GM19023 (cell line): ENCODE data around the gene MLC1.

Experiments
- ATAC-seq: cut with Tn5 transposase; IDR thresholded peaks from one replicate; pipeline ENCODE4 v1.9.1; 2021; ENCODE audit warnings: mild to moderate bottlenecking, moderate library complexity; ENCODE audit not compliant: unreplicated experiment

The MLC1 gene

DNA sequence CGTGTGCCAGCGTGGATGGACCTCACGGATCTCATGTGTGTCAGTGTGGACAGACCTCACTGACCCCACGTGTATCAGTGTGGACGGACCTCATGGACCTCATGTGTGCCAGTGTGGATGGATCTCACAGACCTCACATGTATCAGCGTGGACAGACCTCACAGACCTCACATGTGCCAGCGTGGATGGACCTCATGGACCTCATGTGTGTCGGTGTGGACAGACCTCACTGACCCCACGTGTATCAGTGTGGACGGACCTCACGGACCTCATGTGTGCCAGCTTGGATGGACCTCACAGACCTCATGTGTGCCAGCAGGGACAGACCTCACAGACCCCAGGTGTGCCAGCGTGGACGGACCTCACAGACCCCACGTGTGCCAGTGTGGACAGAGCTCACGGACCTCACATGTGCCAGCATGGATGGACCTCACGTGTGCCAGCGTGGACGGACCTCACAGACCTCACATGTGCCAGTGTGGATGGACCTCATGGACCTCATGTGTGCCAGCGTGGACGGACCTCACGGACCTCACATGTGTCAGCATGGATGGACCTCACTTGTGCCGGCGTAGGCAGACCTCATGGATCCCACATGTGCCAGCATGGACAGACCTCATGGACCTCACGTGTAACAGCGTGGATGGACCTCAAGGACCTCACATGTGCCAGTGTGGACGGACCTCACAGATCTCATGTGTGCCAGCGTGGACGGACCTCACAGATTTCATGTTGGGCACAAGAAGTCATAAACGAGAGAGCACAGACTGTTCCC, 45.4 kb downstream of the MLC1 start:
- no peak for ATAC-seq

DNA sequence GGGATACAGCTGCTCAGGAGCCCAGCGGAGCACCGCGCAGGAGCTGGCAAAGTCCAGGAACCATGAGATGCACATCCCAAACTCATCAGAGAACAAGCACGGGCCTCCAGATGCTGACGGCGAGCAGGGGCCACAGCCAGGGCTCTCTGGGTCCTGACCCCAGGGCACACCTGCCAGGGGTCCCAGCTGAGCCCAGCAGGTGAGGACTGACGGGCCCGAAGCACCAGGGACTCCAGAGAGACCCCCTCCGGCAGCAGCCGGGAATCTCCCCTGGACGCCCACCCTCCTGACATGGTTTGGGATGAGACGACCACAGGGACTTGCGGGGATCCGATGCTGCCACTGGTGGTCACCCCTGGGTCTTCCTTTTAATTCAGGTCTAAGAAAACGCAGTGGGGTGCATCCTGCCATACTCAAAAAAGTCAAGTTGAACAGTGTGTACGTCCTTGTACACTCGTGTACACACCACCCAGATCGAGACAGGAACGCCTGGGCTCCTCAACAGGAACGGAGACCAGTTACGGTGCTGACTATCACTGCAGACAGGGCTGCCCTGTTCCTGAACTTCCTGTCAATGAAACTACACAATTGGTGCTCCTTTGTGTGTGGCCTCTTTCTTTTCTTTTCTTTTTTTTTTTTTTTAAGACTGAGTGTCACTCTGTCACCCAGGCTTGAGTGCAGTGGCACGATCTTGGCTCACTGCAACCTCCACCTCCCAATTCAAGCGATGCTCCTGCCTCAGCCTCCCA, 49.1 kb downstream of the MLC1 start:
- ATAC-seq = no peak

DNA sequence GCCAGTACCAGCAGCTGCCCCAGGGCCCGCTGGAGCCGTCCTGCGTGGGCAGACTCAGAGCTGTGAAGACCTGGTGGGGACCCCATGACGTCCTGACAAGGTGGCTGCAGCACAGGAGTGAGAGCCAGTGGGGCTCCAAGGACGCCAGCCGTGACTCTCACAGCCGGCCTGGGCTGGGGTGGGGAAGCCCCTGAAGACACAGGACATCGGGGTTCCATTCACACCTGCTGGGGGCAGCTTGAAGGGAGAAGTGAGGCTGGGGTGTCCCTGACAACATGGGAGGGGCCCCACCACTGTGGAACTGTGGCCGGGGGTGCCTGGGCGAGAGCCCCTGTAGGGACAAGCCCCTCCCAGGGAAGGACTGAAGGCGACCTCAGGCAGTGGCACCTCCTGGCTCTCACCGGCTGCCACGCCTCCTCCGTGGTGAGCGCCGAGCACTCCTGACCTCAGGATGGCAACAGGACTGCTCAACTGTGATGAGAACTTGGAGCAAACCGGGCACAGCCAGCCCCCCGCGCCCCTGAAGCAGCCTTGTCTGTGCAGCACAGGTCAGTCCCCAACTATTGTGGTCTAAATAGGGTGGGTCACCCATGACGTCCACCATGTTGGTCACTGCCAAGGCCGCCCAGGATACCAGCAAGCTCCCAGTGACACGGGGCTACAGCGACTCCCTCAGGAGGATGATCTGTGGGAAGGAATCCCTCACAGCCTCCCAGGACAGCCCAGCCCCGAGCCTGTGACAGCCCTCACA, 49.9 kb downstream of the MLC1 start:
- ATAC-seq = no peak

- ATAC-seq = no peak
Measured at GRCh38 chr22:50034126-50035081, 50.8 kb downstream of the MLC1 start.

DNA sequence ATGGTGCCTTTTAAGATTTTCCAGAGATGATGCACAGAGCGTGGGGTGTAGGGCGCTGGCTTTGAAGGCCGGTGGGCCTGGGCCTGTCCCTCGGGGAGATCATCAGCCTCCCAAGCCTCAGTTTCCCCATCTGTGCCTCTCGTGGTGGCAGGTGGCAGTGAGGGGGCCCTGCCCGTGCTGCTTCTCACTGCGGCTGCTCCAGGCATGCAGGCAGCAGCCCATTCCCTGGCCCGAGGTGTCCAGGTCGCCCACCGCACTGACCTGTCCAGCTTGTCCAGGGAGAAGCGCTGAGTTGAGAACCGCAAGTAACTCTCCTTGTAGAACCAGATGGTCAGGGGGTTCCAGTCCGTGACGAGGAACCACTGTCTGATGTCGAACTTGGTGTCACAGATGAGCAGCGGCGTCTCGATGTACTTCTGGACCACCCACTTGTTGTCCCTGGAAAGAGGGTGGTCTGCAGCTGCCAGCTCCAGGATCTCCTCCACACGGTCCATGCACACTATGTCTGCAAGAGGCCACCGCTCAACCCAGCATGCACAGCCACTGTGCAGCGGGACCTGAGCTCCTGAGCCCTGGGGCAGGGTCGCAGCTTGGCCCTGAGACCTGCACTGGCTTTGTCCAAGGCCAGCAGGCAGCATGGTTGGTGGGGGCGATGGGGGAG, 52.2 kb downstream of the MLC1 start:
- no peak for ATAC-seq

- ATAC-seq = no peak
Measured at GRCh38 chr22:50032109-50032871, 52.9 kb downstream of the MLC1 start.

DNA sequence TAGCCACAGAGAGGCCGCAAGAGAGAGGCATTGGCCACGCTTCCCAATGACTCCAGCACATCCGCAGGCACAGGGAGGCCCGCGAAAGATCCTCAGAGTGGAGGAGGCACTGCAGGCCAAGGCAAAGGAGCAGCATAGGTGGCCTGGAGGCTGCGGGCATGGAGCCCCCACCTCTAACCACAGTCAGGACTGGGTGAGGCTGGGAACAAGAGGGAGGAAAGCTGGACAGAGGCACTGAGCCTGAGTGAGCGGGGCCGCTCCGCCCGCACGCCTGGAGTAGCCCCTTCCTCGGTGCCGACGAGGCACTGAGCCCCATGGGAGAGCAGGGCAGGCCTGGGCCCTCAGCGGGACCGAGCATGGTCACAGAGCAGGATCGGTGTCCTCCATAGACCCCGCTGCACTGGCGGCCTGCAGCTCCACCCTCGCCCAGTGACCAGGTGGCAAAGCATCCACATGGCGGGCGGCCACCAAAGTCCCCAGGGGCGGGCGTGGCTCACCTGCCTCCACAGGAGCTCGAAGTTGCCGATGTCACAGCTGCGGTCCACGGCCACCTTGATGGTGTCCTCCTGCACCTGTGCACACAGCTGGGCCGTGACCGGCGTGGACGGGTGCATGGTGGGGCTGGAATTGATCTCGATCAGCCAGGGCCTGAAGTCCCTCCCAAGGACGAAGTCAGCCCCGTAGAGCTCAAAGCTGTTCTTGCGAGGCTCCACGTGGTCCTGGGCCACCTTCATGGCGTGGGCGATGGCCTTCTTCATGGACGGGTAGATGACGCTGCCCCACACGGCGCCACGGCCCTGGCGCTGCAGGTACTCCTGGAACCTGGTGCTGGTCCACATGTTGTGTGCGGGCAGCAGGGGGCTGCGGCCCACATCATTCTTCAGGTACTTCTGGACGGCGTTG, 53.8 kb downstream of the MLC1 start:
- ATAC-seq = no peak

DNA sequence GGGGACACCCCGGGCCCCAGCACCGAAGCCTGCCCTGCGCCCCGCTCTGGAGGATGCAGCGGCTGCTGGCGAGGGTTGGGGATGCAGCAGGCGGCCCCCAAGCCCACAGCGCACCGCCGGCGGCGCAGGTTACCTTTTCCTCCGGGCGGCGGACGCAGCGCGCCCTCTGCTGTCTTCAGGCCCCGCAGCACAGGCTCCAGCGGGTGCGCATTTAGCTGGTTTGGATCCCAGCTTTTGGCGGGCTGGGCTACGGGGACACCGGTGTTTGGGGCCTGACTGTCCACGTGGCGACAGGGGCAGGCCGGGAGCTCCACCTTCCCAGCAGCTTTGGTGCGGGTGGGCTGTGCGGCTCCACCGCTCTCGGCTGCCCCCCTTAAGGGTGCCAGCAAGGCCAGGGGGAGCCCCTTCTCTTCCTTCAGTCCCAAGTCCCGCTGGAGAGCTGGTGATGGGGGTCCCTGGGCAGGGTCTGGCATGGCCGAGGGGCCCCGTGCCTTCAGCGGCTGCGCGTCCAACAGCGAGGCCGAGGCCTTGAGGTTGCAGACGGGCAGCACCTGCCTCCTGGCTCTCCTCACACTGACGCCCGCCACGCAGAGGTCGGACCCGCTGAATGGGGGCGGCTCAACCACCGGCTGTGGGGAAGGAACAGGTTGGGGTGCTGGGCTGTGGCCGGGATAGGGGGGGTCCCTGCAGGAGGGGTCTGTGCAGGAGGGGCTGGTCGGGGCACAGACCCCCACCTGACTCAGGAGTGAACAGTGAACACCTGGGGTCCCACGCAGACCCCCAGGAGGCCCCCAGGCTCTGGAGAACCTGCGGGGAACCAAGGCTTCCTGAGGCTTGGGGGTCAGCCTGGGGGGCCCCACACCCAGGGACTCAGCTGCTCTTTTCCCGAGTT, 54.7 kb downstream of the MLC1 start:
- no peak for ATAC-seq

- no peak for ATAC-seq
Measured at GRCh38 chr22:50027639-50028537, 57.3 kb downstream of the MLC1 start.

- ATAC-seq = no peak
Measured at GRCh38 chr22:50025993-50026392, 59.2 kb downstream of the MLC1 start.

DNA sequence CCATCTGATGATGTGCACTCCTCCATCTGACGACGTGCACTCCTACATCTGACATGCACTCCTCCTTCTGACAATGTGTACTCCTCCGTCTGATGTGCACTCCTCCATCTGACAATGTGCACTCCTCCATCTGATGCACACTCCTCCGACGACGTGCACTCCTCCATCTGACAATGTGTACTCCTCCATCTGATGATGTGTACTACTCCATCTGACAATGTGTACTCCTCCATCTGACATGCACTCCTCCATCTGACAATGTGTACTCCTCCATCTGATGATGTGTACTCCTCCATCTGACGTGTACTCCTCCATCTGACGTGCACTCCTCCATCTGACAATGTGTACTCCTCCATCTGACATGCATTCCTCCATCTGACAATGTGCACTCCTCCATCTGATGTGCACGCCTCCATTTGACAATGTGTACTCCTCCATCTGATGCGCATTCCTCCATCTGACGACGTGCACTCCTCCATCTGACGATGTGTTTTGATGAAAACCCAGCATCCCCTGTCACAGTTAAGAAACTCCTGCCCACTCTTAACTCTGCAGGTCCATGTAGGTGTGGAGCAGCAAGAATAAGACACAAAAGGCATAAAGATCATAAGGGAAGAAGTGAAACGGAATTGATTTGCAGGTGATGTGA, 62.9 kb downstream of the MLC1 start:
- no peak for ATAC-seq

DNA sequence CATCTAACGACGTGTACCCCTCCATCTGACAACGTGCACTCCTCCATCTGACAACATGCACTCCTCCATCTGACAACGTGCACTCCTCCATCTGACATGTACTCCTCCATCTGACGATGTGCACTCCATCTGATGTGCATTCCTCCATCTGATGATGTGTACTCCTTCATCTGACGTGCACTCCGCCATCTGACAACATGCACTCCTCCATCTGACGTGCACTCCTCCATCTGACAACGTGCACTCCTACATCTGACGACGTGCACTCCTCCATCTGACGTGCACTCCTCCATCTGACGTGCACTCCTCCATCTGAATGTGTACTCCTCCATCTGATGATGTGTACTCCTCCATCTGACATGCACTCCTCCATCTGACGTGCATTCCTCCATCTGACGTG, 64.6 kb downstream of the MLC1 start:
- no peak for ATAC-seq

DNA sequence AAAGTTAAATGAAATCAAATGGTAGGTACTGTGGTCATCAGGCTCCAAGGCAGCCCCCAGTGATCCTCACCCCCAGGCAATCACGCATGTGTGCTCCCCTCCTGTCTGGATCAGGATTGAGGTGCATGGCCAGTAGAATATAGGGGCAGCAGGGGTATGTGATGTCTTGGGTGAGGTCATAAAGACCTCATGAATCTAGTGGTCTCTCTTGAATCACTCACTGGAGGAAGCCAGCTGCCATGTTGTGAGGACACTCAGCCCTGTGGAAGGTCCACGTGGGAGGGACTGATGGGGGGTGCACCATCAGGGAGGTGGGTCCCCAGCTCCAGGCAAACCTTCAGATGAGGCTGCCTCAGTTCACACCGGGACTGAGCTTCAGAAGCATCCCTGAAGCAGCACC, 65.9 kb downstream of the MLC1 start:
- ATAC-seq = no peak

- no peak for ATAC-seq
Measured at GRCh38 chr22:50018608-50019285, 66.5 kb downstream of the MLC1 start.

DNA sequence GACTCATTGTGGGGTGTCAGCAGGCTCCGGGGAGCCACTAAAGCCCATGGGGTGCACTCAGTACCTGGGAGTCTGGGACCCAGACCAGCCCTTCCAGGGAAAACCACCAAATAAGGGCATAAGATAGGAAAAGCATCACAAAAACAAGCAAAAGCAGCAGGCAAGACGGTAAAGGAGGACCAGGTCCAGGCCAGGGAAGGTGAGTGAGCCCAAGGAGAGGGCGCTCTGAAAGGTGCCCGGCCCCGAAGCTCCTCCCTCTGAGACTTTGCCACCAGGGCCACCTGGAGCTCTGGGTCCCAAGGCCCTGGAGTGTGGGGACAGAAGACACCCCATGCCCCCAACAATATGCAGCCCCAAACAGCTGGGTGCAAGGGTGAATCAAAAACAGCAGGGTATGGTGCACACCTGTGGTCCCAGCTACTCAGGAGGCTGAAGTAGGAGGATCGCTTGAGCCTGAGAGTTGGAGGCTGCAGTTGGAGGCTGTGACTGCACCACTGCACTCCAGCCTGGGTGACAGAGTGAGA, 67.5 kb downstream of the MLC1 start:
- ATAC-seq = no peak
